Left lobe of liver (tissue), 2 donors: ENCODE results near the gene YWHAQ. TPM values are rescaled to one million over a fixed set of nuclear protein-coding genes. Genes with fewer than 3 reads are reported as not detected.
A peak's percentile ranks its signal among the peaks of the same experiment; 100 is the strongest.

Source experiments
- ATAC-seq: fragments of 200-7000 bp; cut with Tn5 transposase; one replicate; pipeline ENCODE4 v1.9.1; 2020; ENCODE audit warnings: mild to moderate bottlenecking, moderate library complexity
- DNase-seq: peaks from one replicate; pipeline ENCODE4 v3.0.0-alpha.2; 2020; ENCODE audit warnings: low spot score
- total RNA-seq: library from RNA; stranded (reverse); gene quantifications from one replicate; pipeline ENCODE4 v1.2.1, GENCODE V29; 2021
- donor health status: DM: no; HTN: no; CAD: no; lungs with moderate emphysema.
- donor health status: DM: no; HTN: yes; CAD: no.

The YWHAQ gene
- total RNA-seq, 1 donor from 2014 or later = 82.3 TPM

DNA sequence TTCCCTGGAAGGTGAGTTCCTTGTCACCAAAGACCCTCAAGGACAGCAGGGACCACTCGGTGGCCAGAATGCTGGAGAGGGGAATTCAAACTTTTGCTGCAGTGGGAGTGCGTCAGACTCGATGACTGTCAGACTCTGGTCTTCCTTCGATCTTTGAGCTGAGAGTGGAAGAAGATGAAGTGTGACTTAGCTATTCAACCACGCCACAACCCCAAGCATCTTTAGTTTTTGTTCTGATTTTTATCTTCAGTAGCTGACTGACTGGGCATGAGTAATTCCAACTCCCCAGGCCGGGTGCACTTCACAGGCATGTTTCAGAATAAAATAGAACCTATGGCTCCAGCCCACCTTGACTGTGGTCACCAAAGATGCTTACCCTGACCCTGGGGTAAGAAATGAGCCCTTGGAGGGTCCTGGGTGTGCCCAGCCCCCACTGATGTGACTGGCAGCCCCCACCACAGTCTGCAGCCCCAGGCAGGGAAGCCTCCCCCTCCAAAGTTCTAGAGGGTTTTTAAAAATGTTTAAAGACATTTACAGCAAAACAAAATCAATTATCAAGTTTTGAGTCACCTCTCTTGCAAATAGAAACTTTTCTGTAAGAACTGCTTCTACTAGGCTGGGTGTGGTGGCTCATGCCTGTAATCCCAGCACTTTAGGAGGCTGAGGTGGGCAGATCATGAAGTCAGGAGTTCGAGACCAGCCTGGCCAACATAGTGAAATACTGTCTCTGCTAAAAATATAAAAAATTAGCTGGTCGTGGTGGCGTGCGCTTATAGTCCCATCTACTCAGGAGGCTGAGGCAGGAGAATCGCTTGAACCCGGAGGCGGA lies 24.9 kb upstream of the YWHAQ start:
- DNase-seq (no peak), ATAC-seq (no peak)

DNA sequence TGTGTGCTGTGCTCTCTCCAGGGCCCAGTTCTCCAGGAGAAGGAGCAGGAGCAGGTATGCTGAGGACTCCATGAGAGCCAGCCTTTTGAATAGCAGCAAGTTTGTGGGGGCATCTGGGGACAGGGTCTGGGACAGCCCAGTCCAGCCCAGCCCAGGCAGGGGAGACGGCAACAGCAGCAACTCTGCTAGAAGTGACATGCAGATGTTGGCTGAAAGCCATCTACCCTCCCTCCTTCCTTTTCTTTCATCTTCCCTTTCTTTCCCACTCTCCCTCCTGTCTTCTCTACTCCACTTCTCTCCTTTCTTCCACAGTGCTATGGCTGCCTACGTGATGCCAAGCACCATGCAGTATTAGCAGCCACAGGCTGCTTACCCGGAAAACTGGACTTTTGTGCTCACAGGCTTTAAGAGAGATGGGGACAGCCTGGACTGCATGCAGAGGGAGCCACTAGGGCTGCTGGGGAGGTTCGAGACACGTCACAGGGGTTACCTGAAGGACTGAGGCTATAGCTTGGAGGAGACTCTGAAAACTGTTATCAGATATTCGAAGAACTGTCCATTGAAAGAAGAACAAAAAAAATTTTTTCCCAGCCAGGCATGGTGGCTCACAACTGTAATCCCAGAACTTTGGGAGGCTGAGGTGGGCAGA lies 23.8 kb upstream of the YWHAQ start:
- no peak for ATAC-seq
- DNase-seq = no peak

- no peak for DNase-seq
- no peak for ATAC-seq
Measured at GRCh38 chr2:9653485-9654271, 22.9 kb upstream of the YWHAQ start.

DNA sequence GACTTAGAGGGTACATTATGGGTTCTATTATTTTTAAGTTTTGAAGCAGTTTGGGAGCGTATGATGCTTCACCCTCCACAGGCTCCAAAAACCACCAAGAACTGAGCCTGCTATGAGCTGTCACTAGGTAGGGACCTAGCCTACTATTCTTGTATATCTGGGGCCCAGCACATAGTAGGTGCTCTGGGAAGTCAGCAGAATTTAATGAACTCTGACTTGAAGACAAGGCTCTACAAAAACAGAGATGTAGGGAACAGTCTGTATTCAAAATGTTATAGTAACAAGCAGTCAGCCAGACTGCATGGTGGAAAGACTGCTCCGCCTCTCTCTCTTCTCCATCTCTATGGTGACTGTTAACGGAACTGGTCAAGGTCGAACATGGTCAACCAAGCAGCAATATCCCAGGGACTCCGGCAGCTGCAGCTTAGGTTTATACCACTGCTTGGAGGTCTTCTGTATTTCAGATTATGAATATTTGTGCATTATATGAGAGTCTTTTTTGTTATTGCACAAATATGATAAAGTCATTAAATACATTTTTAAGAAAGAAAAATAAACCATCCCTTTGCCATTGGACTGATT lies 22.2 kb upstream of the YWHAQ start:
- DNase-seq (no peak), ATAC-seq (no peak)

DNA sequence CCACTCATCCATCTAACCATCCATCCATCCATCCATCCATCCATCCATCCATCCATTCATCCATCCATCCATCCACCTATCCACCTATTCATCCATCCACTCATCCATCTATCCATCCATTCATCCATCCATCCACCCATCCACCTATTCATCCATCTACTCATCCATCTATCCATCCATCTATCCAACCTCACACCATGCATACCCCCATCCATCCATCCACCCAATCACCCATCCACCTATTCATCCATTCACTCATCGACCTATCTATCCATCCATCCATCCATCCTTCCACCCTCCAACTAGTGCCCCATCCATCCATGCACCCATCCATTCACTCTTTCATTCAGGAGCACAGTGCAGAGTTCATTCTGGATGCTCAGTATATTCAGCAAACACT lies 21.5 kb upstream of the YWHAQ start:
- no peak for DNase-seq

DNA sequence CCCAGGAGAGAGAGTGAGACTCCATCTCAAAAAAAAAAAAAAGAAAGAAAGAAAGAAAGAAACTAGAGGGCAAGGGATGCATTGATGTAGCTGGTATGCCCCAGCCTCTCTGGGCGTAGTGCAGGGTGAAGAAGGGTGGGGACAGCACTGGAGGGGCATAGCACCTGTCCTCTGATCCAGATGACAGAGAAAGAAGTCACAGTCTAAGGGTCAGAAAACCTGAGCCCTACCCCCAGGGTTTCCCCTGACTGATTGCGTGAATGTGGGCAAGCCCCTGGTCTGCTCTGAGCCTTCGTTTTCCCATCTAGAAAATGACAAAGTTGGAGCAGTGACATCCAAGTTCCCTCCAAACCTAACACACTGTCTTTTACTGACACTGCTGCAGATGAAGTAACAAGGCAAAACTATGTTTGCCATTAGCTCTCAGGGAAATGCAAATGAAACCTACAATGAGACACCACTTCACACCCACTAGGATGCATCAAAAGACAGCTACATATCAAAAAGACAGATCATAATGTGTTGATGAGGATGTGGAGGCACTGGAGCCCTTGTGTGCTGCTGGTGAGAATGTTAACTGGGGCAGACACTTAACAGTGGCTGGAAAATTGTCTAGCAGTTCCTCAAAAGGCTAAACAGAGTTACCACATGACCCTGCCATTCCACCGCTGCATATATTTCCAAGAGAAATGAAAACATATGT lies 19.5 kb upstream of the YWHAQ start:
- no peak for ATAC-seq
- no peak for DNase-seq

More for the DNA sequence above, 21.5 kb upstream of the YWHAQ start:
- ATAC-seq = no peak

DNA sequence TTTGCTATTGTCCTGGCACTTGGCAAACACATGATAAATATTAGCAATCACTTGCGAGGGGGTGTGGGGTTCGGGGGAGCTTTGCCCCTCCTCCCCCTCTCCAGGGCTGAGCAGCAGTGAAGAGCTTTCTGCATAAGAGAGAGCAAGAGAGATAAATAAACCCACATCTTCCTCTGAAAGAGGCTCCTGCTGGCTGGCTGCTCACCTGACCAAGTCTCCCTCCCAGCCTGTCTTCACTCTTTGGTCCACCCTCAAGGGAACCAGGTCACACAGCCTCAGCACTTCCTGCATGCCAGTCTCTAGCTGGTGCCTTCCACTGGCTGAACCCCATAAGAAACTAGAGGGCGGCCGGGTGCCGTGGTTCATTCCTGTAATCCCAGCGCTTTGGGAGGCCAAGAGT lies 18.5 kb upstream of the YWHAQ start:
- DNase-seq (no peak), ATAC-seq (no peak)

DNA sequence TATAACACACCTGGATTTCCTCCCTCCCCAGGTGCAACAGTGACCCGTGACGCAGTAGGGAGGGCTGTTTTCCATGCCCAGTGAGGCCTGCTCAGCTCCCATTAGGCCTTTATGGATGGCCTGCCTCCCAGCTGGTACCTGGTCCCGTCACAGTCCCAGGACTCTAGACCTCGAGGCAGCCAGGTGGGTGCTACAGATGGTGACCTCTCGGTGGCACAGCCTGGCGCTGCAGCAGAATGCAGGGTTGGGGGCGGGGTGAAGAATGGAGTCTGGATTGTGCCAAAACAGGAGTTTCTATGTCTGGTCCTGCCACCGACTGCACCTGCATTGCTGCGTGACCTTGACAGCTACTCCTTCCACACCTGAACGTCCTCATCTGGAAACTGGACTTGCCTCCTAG lies 18.0 kb upstream of the YWHAQ start:
- ATAC-seq (no peak), DNase-seq (no peak)

DNA sequence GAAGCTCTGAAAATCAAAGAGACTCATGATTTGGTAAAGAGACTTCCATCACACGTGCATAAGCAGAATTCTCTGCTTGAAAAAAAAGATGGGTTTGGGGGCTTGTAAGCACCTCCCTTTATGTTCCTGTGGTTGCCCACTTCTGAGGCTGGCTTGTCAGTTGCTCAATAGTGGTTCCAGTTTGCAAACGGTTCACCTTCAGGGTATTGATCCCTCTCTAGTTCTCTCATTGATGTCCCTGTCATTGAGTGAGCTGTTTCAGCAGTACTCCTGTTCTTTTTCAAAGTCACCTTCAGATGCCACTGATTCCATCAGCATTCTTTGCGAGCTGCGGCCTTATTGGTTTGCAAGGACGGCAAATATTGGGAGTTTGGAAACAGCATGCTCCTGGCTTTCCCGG lies 17.1 kb upstream of the YWHAQ start:
- ATAC-seq (no peak), DNase-seq (no peak)

- DNase-seq (no peak), ATAC-seq (no peak)
Measured at GRCh38 chr2:9646196-9647030, 15.6 kb upstream of the YWHAQ start.

GRCh38 chr2:9644603-9645002 lies 13.8 kb upstream of the YWHAQ start:
- no peak for DNase-seq
- ATAC-seq = no peak

DNA sequence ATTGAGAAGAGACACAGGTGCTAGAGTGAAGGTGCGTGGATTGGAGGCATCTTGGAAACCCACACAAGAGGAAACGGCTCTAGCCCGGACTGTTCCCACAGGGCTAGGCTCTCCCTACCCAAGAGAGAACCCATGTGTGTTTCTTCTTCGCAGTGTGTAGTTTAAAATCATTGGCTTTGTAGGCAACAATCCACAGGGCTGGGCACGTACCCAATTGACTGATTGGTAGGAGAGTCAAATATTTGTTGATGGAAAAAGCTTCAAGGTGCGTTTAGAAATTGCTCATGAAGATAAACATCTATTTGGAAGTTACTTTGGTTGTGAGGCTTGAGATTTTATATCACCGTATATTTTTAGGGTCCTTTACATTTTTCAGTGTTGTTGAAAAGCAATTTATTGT lies 13.2 kb upstream of the YWHAQ start:
- ATAC-seq (no peak), DNase-seq (no peak)

DNA sequence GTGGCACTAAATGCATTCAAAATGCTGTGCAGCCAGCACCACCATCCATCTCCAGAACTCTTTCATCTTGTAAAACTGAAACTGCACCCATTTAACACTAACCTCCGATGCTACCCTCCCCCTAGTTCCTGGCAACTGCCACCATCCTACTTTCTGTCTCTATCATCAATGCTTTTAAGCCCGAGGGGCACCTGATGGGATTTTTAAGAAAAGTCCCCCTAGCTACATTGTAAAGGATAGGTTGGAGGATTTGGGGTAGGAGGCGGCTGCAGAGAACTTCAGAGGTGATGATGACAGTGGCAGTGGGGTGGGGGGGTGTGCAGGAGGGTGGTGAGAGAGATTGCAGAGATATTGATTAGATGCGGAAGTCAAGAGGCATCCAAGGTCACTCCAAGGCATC lies 10.8 kb upstream of the YWHAQ start:
- DNase-seq (no peak), ATAC-seq (no peak)

GRCh38 chr2:9640403-9641104 lies 9.8 kb upstream of the YWHAQ start:
- ATAC-seq (no peak), DNase-seq (no peak)

DNA sequence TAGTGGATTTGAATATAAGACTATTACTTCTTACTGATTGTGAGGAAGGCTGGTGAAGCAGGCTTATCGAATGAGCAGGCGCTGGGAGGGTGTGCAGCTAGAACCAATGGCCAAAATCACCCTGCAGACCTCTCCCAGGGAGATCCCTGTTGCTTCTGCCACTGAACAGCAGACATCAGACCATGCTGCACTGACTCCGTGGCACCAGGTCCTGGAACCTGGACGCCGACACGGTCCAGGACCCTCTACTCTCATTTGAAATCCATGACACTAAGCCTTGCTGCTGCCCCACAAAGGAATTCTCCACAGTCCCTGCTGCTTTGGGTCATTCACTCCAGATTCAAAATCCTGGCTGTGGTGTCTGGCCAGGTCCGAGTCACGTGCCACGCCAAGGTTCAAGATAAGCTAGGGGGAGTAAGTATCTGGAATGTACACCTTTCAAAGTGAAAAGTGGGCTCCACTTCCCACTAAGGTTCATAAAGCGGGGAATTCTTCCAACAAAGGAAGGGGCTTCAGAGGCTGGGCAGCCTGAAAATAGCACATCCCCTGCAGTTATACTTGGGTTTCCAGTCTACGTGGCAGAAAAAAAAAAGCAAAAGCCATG lies 9.0 kb upstream of the YWHAQ start:
- peak; percentile 21 for ATAC-seq

GRCh38 chr2:9639000-9639602 lies 8.3 kb upstream of the YWHAQ start:
- ATAC-seq (no peak), DNase-seq (no peak)

More for the DNA sequence above, 9.0 kb upstream of the YWHAQ start:
- DNase-seq = no peak

- peak; percentile 69 for ATAC-seq
- DNase-seq = peak; percentile 54
Measured at GRCh38 chr2:9638532-9638931, 7.7 kb upstream of the YWHAQ start.

- ATAC-seq (no peak), DNase-seq (no peak)
Measured at GRCh38 chr2:9637330-9637729, 6.5 kb upstream of the YWHAQ start.
